IPS-15b (cell line): ENCODE data around the gene KRTAP12-2.
"Not testable (repeated sequence)": the region's sequence is repeated elsewhere in the genome, so short reads cannot be mapped to it uniquely, and the experiment has no call there.

ENCODE experiments used
- H3K27me3 ChIP-seq: one replicate; pipeline ENCODE4 v1.6.1; 2013; ENCODE audit warnings: low read length; ENCODE audit not compliant: control insufficient read depth, insufficient read depth
- H3K36me3 ChIP-seq: one replicate; pipeline ENCODE4 v1.6.1; 2013; ENCODE audit warnings: low read length; ENCODE audit not compliant: control insufficient read depth, insufficient read depth
- H3K4me1 ChIP-seq: one replicate; pipeline ENCODE4 v1.6.1; 2013; ENCODE audit warnings: mild to moderate bottlenecking, low read length; ENCODE audit not compliant: control insufficient read depth, insufficient read depth
- H3K4me3 ChIP-seq: one replicate; pipeline ENCODE4 v1.5.1; 2013; ENCODE audit warnings: low read depth, low read length
- H3K9ac ChIP-seq: one replicate; pipeline ENCODE4 v1.6.1; 2013; ENCODE audit warnings: low read depth, mild to moderate bottlenecking, low read length
- H3K9me3 ChIP-seq: one replicate; pipeline ENCODE4 v1.6.1; 2013; ENCODE audit warnings: mild to moderate bottlenecking, low read length; ENCODE audit not compliant: control insufficient read depth, insufficient read depth

Gene KRTAP12-2

DNA sequence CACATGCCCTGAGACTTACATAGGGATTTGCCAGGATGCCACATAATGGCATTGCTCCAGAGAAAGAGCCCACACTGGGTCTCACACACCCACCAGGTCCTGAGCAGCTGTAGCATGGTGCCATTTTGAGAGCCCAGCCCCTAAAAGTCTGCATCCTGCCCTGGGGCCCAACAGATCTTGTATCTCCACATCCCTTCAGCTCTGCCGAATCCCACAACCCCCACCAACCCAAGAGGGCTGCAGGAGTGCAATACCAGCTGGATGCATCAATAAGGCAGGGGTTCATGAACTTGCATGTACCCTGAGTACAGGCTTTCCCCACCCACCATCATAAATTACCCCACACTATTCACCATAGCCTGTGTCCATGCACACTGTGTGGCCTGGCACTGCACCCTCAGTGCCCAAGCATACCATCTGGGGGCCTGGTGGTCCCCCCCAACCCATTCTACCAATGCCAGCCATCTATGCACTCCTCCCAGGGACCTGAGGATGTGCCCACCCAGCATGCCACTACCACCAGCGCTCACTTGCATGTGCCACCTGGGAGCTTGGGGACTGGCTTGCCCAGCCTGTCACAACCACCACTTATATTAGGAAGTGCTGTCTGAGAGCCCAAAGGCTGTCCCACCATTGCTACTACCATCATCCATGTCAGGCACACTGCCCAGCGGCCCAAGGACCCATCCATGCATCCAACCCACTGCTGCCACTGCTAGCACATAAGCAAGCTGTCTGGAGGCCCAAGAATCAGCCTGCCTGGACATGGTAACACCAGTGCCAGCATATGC is 4.1 kb upstream of the KRTAP12-2 start:
- Histone ChIP-seq H3K27me3 (no peaks in the 10 kb centered on the region), H3K9ac (no peak overlapping the region), H3K9me3 (peaks cover 9% of the 10 kb centered on the region), H3K4me1 (no peaks in the 10 kb centered on the region), H3K4me3 (no peak overlapping the region), H3K36me3 (peaks cover 6% of the 10 kb centered on the region)

DNA sequence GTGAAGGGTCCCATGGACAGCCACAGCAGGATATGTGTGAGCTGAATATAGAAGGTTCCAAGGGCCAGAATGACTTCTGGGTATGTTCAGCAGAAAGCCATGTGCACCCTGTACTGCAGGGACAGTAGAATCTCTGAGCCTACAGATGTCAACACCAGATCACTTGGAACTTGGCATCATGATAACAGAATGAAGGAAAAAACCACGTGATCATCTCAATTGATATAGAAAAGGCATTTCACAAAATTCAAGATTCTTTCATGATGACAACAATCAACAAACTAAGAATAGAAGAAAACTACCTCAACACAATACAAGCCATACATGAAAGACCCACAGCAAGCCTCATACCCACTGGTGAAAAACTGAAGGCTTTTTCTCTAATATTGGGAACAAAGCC is 885 bp upstream of the KRTAP12-2 start:
- Histone ChIP-seq H3K9ac (no peak overlapping the region), H3K9me3 (peaks cover 9% of the 10 kb centered on the region), H3K4me1 (no peaks in the 10 kb centered on the region), H3K4me3 (no peak overlapping the region), H3K36me3 (peaks cover 6% of the 10 kb centered on the region), H3K27me3 (no peaks in the 10 kb centered on the region)

DNA sequence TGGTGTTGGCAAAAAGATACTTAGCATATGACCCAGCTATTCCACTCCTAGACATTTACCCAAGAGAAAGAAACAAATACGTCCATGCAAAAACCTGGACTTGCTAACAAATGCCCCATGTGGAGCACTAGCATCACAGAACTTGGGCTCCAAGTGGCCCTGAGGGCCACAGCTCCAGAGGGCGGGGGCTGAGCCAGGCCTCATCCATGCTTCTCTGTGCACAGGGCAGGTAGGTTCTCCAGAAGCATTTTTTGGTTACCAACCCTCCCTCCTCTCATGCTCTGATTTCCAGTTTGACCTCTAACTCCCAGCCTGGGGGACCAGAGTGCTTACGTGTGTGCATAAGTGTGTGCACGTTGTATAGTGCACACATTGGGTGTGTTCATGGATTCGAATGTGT is 2.0 kb downstream of the KRTAP12-2 start:
- Histone ChIP-seq H3K4me1 (peaks cover 9% of the 10 kb centered on the region), H3K9ac (no peak overlapping the region), H3K9me3 (no peaks in the 10 kb centered on the region), H3K27me3 (no peaks in the 10 kb centered on the region), H3K4me3 (no peak overlapping the region), H3K36me3 (no peaks in the 10 kb centered on the region)

DNA sequence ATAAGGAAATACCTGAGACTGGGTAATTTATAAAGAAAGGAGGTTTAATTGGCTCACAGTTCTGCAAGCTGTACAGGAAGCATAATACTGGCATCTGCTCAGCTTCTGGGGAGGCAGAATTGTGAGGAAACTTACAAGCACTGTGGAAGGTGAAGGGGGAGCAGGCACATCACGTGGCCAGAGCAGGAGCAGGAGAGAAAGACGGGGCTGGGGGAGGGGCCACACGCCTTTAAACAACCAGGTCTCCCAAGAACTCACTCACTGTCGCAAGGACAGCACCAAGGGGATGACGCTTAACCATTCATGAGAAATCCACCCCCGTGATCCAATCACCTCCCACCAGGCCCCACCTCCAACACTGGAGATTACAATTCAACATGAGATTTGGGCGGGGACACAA is 5.2 kb downstream of the KRTAP12-2 start:
- H3K9ac ChIP-seq, H3K4me3 ChIP-seq, H3K27me3 ChIP-seq, H3K36me3 ChIP-seq, H3K9me3 ChIP-seq: not testable (repeated sequence)
- H3K4me1 ChIP-seq = peaks cover 16% of the 10 kb centered on the region

DNA sequence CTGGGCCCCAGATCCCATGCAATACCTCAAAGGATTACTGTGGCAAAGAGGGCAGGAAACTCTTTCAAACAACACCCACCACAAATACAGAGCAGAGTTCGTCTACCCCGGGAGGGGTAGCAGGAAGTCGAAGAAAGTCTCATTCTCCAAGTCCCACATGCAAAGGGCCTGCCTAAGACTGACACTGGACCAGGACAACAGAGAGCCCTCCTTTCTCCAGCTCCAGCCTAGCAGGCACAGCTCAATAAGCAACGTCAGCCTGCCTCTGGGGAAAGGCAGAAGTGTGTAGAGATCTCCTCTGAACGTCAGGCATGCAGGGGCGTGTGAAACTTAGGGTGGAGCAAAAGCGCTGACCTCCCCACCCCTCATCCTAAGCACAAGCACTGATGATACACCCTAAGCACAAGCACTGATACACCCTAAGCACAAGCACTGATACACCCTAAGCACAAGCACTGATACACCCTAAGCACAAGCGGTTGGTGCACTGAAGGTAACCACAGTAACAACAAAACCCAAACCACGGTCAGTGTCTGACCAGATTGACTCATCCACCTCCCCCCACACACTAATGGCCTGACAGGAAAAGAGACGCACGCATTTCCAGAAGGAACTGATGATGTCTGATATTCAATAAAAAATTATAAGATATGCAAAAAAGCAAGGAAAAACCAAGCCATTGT is 7.7 kb downstream of the KRTAP12-2 start:
- H3K9ac ChIP-seq = no peak overlapping the region
- H3K27me3 ChIP-seq = no peaks in the 10 kb centered on the region
- no peaks in the 10 kb centered on the region for H3K9me3 ChIP-seq
- H3K36me3 ChIP-seq = no peaks in the 10 kb centered on the region
- no peak overlapping the region for H3K4me3 ChIP-seq
- peaks cover 16% of the 10 kb centered on the region for H3K4me1 ChIP-seq

GRCh38 chr21:44658541-44658910 is 8.2 kb downstream of the KRTAP12-2 start:
- H3K4me3 ChIP-seq = no peak overlapping the region
- H3K36me3 ChIP-seq = no peaks in the 10 kb centered on the region
- H3K9ac ChIP-seq = no peak overlapping the region
- no peaks in the 10 kb centered on the region for H3K27me3 ChIP-seq
- peaks cover 16% of the 10 kb centered on the region for H3K4me1 ChIP-seq
- no peaks in the 10 kb centered on the region for H3K9me3 ChIP-seq

DNA sequence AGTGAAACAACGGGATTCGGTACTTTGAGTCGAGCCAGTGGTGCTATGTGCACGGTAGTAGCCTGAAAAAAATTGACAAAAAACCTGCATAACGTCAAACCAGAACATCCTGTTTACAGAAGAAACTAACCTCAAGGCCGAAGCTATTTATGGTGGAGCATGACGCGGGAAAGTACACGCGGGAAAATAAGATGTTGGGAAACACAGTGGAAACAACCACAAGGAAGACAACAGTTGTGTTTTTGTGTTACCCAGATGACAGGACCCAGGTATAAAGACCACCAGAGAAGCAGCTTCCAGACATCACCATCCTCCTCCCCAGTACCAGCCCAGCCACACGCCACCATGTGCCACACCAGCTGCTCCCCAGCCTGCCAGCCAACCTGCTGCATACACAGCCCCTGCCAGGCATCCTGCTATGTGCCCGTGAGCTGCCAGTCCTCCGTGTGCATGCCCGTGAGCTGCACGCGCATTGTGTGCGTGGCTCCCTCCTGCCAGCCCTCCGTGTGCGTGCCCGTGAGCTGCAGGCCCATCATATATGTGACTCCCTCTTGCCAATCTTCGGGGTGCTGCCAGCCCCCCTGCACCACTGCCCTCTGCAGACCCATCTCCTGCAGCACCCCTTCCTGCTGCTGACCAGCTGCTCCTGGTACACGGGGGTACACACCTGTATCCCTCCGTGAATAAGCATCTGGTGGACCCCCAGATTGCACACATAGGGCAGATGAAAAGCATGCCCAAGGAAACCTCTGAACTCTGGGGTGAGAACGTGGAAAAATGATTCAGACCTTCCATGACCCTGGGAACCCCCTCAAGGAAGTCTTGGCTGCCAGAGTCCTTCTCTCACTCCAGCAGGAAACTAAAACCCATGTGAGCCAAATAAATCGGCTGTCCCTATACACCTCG is 8.8 kb downstream of the KRTAP12-2 start, which contains the start of gene KRTAP12-3:
KRTAP12-3 (plus strand) TSS at position 298 of the 906 bp plus-strand sequence; CDS start at position 346, 48 bp downstream.
- H3K4me3 ChIP-seq = no peak within 1 kb of the TSS
- H3K27me3 ChIP-seq = no peaks in the 10 kb centered on the region
- H3K4me1 ChIP-seq = peaks cover 16% of the 10 kb centered on the region
- no peaks in the 10 kb centered on the region for H3K9me3 ChIP-seq
- no peaks in the 10 kb centered on the region for H3K36me3 ChIP-seq
- H3K9ac ChIP-seq = no peak within 1 kb of the TSS

DNA sequence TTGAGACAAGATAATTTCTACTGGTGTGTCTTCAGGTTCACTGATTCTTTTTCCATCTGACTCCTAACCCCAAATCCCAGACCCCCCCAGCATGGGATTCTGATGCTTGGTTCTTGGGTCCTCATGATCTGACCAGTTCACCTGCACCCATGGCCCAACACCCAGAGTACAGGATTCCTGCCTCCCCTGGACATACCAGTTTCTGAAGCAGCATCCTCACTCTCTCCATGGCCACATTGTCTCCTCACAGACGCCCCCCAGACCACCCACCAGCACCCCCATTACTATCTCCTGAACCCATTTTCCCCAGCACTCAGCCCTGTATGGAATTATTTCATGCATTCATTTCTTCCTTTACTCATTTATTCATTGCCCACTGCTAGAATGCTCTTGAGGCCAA is 9.9 kb downstream of the KRTAP12-2 start:
- no peaks in the 10 kb centered on the region for H3K9me3 ChIP-seq
- peaks cover 16% of the 10 kb centered on the region for H3K4me1 ChIP-seq
- H3K36me3 ChIP-seq = no peaks in the 10 kb centered on the region
- H3K27me3 ChIP-seq = no peaks in the 10 kb centered on the region
- H3K4me3 ChIP-seq = no peak overlapping the region
- H3K9ac ChIP-seq = no peak overlapping the region

DNA sequence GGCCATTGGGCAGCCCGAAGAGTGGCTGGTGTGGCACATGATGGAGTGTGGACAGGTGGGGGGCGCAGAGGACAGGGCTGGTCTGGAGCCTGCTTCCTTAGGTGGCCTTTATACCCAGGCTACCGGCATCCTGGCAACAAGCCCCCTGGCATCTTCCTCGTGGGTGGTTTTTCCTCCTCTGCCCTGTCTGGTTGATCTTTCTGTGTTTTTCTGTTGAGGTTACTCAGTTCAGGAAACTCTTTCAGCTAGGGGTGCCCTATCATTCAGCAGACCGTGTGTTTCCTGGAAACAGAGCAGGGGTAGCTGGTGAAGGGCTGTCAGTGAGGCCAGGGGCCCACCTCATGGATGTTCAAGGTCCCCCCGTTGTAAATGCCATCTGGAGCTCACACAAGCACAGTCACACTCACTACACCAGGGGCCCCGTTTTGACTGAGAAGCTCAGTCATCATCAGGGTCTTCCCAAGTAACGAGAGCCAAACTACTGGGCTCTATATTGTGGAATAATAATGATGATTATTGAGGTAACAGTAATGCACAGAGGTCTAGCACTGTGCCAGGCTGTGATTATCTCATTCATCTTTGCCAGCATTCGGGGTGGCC is 12.1 kb downstream of the KRTAP12-2 start, which contains the start of gene KRTAP12-4:
KRTAP12-4 (minus strand) TSS at position 84 of the 600 bp plus-strand sequence; CDS start at position 39, 45 bp downstream.
- Histone ChIP-seq H3K27me3 (no peaks in the 10 kb centered on the region), H3K4me1 (peaks cover 7% of the 10 kb centered on the region), H3K9me3 (no peaks in the 10 kb centered on the region), H3K9ac (no peak within 1 kb of the TSS), H3K4me3 (no peak within 1 kb of the TSS), H3K36me3 (no peaks in the 10 kb centered on the region)

DNA sequence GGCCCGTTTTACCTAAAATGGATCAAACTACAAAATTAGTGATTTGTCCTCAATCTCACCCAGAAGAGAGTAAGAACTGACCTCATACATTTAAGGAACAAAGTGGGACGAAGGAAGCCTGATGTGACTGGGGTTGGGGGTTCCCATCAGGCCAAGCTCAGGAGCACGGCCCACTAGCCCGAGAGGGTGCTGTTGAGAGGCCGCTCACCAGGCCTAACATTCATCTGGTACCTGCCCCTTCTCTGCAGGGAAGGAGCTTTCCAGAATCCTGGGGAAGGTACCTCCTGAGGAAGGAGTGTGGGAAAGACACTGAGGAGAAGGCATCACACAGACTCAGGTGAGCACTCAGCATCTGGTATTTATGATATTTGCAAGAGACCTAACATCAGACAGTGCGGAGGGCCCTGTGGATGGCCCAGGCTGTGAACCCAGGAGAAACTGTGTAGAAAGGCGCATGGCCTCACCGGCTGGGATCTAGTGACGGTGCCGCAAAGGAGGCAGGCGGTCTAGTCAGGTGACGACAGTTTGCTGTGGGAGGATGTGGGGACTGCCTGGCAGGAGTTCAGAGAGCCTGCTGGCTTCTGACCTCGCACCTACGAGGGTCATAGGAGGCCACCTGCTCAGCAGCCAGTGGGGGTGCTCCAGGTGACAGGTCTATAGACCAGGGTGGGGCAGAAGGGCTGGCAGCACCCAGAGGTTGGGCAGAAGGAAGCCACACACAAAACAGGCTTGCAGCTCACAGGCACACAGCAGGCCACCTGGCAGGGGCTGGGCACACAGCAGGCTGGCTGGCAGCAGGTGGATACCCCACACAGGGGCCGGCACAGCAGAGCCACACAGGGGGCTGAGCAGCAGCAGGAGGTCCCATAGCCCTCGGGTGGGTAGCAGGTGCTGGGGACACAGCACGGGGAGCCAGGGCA is 12.8 kb downstream of the KRTAP12-2 start:
- Histone ChIP-seq H3K9me3 (no peaks in the 10 kb centered on the region), H3K9ac (no peak overlapping the region), H3K4me3 (no peak overlapping the region), H3K4me1 (peaks cover under 1% of the 10 kb centered on the region), H3K27me3 (no peaks in the 10 kb centered on the region), H3K36me3 (no peaks in the 10 kb centered on the region)
